MG63 (cell line): Measurements from ENCODE around the gene PTPRN2. TPM values are rescaled to one million over a fixed set of nuclear protein-coding genes. Genes with fewer than 3 reads are reported as not detected.

ENCODE experiments used
- DNase-seq: peaks from one replicate; pipeline ENCODE4 v3.0.0-alpha.2; 2020
- H3K27me3 ChIP-seq: fragments of 250-450 bp; sonication (Bioruptor Pico); 2 replicates; pipeline ENCODE4 v1.5.1; 2020; ENCODE audit warnings: mild to moderate bottlenecking, moderate library complexity
- H3K36me3 ChIP-seq: fragments of 250-450 bp; sonication (Bioruptor Pico); 2 replicates; pipeline ENCODE4 v1.5.1; 2020; ENCODE audit warnings: mild to moderate bottlenecking, moderate library complexity
- H3K4me3 ChIP-seq: fragments of 250-450 bp; sonication (Bioruptor Pico); 2 replicates; pipeline ENCODE4 v1.5.1; 2020; ENCODE audit warnings: mild to moderate bottlenecking, moderate library complexity
- H3K9me3 ChIP-seq: fragments of 250-450 bp; sonication (Bioruptor Pico); 2 replicates; pipeline ENCODE4 v1.5.1; 2020; ENCODE audit warnings: mild to moderate bottlenecking, moderate library complexity
- total RNA-seq: library from RNA; depleted of rRNA; stranded (reverse); fragments of >200 nt; shearing (Covaris generic); gene quantifications from 2 replicates; pipeline ENCODE4 v1.2.3, GENCODE V29; 2014; ENCODE audit warnings: low replicate concordance

PTPRN2 gene
- total RNA-seq, 1 experiment from 2014 or later: 0.16 TPM

DNA sequence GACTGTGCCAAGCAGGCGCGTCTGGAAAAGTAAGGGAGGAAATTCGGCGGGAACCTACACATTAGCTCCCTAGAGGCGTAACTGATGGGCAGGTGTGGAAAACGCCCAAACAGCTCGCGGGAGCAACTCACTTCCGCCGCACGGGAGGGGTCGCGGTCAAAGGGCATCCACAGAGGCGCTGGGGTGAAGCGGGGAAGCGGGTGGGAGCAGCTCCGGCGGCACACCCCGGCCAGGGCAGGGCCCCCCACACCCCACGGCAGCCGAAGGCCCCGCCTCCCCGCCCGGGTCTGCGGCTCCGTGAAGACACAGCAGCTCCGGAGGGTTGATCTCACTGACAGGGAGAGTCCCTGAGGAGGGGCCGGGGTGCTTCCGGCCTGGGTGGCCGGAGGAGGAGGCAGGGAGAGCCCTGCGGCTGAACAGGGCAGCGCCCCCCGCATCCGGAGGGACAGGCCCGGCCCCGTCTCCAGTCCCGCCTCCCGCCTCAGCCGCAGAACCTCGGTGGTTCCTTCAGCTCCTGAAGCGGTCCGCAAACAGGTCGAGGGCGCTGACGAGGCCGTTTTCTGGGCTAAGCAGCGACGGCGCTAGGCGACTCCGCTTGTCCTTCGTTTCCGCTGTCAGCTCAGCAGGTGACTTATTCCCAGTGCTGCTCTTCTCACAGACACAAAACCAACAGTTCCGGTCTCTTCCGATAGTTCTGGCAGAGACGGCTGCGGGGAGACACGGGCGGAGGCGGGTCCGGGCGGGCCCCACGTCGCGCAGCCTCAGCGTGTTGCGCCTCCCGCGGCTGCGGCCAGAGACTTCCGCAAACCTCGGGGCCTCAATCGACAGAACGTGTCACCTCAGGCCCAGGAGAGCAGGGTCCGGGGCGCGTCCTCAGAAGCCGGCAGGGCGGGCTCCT lies 974.7 kb downstream of the PTPRN2 start:
- Histone ChIP-seq H3K9me3 (no peaks in the 10 kb centered on the region), H3K4me3 (no peak overlapping the region), H3K27me3 (no peaks in the 10 kb centered on the region), H3K36me3 (no peaks in the 10 kb centered on the region)
- DNase-seq: no peak

- no peak overlapping the region for H3K4me3 ChIP-seq
- H3K9me3 ChIP-seq: no peaks in the 10 kb centered on the region
- no peak for DNase-seq
- no peaks in the 10 kb centered on the region for H3K36me3 ChIP-seq
- H3K27me3 ChIP-seq: no peaks in the 10 kb centered on the region
These were observed 975.5 kb downstream of the PTPRN2 start for GRCh38 chr7:157612009-157612663.

GRCh38 chr7:157611341-157611740 lies 976.3 kb downstream of the PTPRN2 start:
- no peaks in the 10 kb centered on the region for H3K36me3 ChIP-seq
- no peak for DNase-seq
- no peak overlapping the region for H3K4me3 ChIP-seq
- no peaks in the 10 kb centered on the region for H3K27me3 ChIP-seq
- H3K9me3 ChIP-seq: no peaks in the 10 kb centered on the region

GRCh38 chr7:157610671-157611295 lies 976.8 kb downstream of the PTPRN2 start:
- no peak overlapping the region for H3K4me3 ChIP-seq
- DNase-seq: no peak
- no peaks in the 10 kb centered on the region for H3K36me3 ChIP-seq
- no peaks in the 10 kb centered on the region for H3K9me3 ChIP-seq
- no peaks in the 10 kb centered on the region for H3K27me3 ChIP-seq

GRCh38 chr7:157609932-157610640 lies 977.5 kb downstream of the PTPRN2 start:
- Histone ChIP-seq H3K36me3 (no peaks in the 10 kb centered on the region), H3K27me3 (no peaks in the 10 kb centered on the region), H3K9me3 (no peaks in the 10 kb centered on the region), H3K4me3 (no peak overlapping the region)
- DNase-seq: no peak

DNA sequence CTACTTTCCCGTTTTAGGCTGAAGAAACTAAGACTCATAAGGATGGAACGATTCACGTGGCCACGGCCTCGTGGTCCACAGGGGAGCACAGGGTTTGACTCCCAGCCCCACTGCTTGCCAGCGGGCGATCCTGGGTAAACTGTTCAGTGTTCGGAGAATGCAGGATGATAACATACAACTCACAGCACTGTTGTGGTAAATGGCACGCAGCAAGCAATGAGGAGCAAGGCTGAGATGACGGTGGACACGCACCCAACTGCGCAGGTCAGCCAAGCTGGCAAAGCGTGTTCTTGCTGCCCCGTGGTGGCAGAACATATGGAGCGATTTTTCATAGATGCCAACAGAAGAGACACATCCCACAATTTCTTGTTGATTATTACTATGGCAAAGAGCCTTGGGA lies 978.1 kb downstream of the PTPRN2 start:
- no peak overlapping the region for H3K4me3 ChIP-seq
- no peaks in the 10 kb centered on the region for H3K9me3 ChIP-seq
- no peaks in the 10 kb centered on the region for H3K27me3 ChIP-seq
- no peaks in the 10 kb centered on the region for H3K36me3 ChIP-seq
- no peak for DNase-seq

GRCh38 chr7:157607218-157607617 lies 980.4 kb downstream of the PTPRN2 start:
- no peaks in the 10 kb centered on the region for H3K9me3 ChIP-seq
- no peak overlapping the region for H3K4me3 ChIP-seq
- DNase-seq: no peak
- no peaks in the 10 kb centered on the region for H3K36me3 ChIP-seq
- no peaks in the 10 kb centered on the region for H3K27me3 ChIP-seq

DNA sequence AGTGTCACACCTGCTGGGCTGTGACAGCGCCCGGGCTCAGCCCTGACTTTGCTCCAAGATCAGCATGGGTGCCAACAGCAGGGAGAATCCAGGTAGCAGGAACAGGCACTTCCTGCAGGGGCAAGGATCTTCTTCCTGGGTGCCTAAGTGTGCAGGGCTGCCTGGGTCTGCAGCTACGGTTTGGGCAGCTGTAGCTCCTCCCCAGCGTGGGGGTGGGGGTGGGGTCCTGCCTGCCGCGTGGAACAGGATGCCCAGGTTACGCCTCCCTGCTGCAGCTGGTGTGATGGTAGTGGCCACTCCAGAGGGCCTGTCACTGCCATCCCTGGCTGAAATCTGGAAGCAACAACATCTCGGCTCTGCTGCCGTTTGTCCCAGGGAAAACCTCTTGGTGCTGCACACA lies 981.5 kb downstream of the PTPRN2 start:
- Histone ChIP-seq H3K27me3 (no peaks in the 10 kb centered on the region), H3K36me3 (no peaks in the 10 kb centered on the region), H3K4me3 (no peak overlapping the region), H3K9me3 (no peaks in the 10 kb centered on the region)
- no peak for DNase-seq

DNA sequence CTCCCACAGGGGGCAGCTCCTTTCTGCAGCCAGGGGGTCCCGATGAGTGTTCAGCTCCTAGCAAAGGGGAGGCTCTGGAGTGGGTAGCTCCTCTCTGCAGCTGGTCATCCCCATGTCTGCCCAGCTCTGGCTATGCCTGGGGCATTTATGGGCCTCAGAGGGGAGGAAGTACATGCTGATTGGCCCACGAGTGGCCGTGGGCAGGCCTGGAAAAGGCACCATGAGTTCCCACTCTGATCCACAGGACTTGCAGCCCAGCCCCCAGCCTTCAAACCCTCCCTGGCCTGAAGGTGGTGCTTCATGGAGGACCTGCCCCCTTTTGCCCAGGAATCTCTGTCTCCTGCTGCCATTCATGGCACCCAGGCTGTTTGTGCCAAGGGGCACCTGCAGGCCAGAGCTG lies 982.0 kb downstream of the PTPRN2 start:
- Histone ChIP-seq H3K4me3 (no peak overlapping the region), H3K27me3 (no peaks in the 10 kb centered on the region), H3K9me3 (no peaks in the 10 kb centered on the region), H3K36me3 (no peaks in the 10 kb centered on the region)
- no peak for DNase-seq

DNA sequence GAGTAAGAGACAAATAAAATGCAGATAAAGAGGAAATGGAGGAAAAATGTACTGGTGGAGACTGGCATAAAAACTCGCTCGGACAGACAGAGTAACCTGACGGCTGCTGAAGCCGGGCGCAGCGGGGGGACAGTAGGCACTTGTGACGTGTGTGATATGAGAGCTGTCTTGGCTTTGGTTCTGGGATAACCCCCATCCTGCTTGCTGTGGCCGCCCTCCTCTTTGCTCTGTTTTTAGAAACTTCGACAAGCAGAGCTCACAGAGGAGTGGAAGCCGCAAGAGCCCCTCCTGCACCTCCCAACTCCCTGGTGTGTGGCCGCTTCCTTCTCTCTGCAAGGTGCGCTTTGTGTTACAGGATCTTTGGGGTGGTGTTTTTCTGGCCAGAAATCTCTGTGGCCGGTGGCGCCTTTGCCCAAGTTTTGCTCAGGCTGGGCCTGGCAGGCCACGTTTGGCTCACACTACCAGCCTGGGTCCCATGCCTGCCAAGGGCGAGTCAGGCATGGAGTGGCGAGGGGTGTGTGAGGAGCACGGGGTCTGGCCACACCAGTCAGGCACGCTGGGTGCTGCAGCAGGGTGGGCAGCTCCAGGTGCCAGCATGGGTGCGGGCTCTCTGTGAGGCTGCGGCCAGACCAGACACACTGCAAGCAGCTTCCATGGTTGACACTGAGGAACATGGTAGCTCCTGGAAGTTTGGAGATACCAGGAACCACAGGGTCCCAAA lies 982.8 kb downstream of the PTPRN2 start:
- Histone ChIP-seq H3K36me3 (no peaks in the 10 kb centered on the region), H3K27me3 (no peaks in the 10 kb centered on the region), H3K9me3 (no peaks in the 10 kb centered on the region), H3K4me3 (no peak overlapping the region)
- DNase-seq: no peak

DNA sequence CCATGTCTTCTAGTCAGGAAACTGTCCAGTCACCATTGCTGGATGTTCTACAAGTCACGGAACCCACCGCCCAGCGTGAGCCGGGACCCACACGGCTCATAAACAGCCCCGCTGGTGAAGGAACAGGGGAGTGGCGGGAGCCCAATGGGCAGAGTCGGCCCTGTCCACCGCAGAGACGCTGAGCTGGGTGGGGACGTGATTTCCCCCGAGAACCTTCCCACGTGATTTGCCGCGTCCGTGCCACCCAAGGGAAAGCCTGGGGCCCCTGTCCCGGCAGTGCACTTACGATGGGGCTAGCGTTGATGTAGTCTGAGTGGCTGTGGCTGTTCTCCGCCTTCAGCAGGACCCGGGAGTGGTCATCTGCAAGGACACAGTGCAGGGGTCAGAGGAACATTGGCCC lies 983.9 kb downstream of the PTPRN2 start:
- DNase-seq: no peak

DNA sequence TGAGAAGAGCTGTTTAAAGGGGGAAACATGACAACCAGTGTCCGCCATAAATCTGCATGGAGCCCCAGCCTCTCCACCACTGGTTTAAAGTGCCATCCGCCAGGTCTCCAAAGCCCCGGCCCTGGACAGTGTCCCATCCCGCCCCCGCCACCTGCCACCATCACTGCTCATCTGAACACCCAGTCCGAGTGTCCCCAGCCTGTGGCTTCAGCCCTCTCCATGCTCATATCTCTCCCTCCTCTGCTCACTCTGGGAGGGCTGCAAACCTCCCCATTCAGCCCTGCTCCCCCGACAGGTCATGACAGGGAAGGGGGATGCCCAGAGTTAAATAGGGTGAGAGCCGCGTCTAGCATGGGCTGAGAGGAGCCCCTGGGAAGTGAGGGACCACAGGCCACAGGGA lies 984.6 kb downstream of the PTPRN2 start:
- Histone ChIP-seq H3K9me3 (no peaks in the 10 kb centered on the region), H3K4me3 (no peak overlapping the region), H3K27me3 (no peaks in the 10 kb centered on the region), H3K36me3 (no peaks in the 10 kb centered on the region)
- no peak for DNase-seq

More for the DNA sequence above, 983.9 kb downstream of the PTPRN2 start:
- Histone ChIP-seq H3K9me3 (no peaks in the 10 kb centered on the region), H3K36me3 (no peaks in the 10 kb centered on the region), H3K4me3 (no peak overlapping the region), H3K27me3 (no peaks in the 10 kb centered on the region)

DNA sequence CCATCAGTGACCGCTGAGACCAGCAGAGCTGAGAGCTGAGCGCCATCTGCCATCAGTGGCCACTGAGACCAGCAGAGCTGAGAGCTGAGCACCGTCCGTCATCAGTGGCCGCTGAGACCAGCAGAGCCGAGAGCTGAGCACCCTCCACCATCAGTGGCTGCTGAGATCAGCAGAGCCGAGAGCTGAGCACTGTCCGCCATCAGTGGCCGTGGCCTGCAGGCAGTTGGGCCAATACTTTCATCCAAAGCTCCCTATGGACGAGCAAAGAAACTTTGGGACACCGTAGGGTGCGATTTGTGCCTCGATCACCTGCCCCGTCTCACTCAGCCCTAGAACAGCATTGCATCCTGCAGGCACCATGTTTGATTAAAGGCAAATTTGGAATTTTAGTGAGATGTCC lies 985.0 kb downstream of the PTPRN2 start:
- H3K27me3 ChIP-seq: no peaks in the 10 kb centered on the region
- no peaks in the 10 kb centered on the region for H3K9me3 ChIP-seq
- DNase-seq: no peak
- no peak overlapping the region for H3K4me3 ChIP-seq
- H3K36me3 ChIP-seq: no peaks in the 10 kb centered on the region

- no peak for DNase-seq
- no peaks in the 10 kb centered on the region for H3K36me3 ChIP-seq
- no peaks in the 10 kb centered on the region for H3K9me3 ChIP-seq
- no peak overlapping the region for H3K4me3 ChIP-seq
- H3K27me3 ChIP-seq: no peaks in the 10 kb centered on the region
These were observed 985.5 kb downstream of the PTPRN2 start for GRCh38 chr7:157602156-157602555.

GRCh38 chr7:157601530-157601929 lies 986.1 kb downstream of the PTPRN2 start:
- Histone ChIP-seq H3K36me3 (no peaks in the 10 kb centered on the region), H3K27me3 (no peaks in the 10 kb centered on the region), H3K4me3 (no peak overlapping the region), H3K9me3 (no peaks in the 10 kb centered on the region)
- DNase-seq: no peak

DNA sequence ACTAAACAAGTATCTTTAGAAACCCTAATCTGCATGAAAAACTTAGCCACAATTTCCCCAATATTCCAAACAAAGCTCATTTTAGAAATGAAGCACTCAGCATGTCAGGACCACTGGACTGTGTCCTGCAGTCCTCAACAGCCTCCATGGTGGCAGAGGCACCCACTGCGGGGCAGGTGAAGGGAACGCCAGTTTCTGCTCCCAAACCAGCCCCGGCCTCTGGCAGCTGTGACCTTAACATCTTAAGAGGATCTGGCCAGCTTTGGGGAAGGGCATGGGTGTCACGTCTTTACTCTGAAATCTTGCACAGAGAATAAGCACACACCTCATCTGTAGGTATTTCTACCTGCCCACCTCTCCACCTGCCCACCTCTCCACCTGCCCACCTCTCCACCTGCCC lies 988.1 kb downstream of the PTPRN2 start:
- no peak for DNase-seq
- H3K9me3 ChIP-seq: no peaks in the 10 kb centered on the region
- no peaks in the 10 kb centered on the region for H3K27me3 ChIP-seq
- no peaks in the 10 kb centered on the region for H3K36me3 ChIP-seq
- H3K4me3 ChIP-seq: no peak overlapping the region
